HepG2 (cell line): Measurements from ENCODE around the gene CCDC201. TPM values are rescaled to one million over a fixed set of nuclear protein-coding genes. Genes with fewer than 3 reads are reported as not detected.
A peak's percentile ranks its signal among the peaks of the same experiment; 100 is the strongest.

Experiments used
- AKAP8 ChIP-seq: sonication (generic); formaldehyde crosslinking; IDR thresholded peaks from 2 replicates; pipeline ENCODE4 v1.5.1; 2020; ENCODE audit warnings: mild to moderate bottlenecking, missing genetic modification reagents
- ATM ChIP-seq: fragments of 450-650 bp; IDR thresholded peaks from 2 replicates; pipeline ENCODE4 v1.7.1; 2017; ENCODE audit warnings: mild to moderate bottlenecking, borderline replicate concordance
- CBX5 ChIP-seq: sonication (generic); formaldehyde crosslinking; IDR thresholded peaks from 2 replicates; pipeline ENCODE4 v1.4.0; 2020; ENCODE audit warnings: missing genetic modification reagents, borderline replicate concordance
- DPF2 ChIP-seq: sonication (generic); formaldehyde crosslinking; IDR thresholded peaks from 2 replicates; pipeline ENCODE4 v1.4.0; 2020; ENCODE audit warnings: mild to moderate bottlenecking, low read depth, missing genetic modification reagents, borderline replicate concordance
- RFX3 ChIP-seq: IDR thresholded peaks from 2 replicates; pipeline ENCODE4 v1.6.1; 2016; ENCODE audit warnings: missing biosample characterization, missing genetic modification reagents
- RORA ChIP-seq: sonication (generic); formaldehyde crosslinking; IDR thresholded peaks from 2 replicates; pipeline ENCODE4 v1.5.0; 2020; ENCODE audit warnings: mild to moderate bottlenecking, missing genetic modification reagents, moderate library complexity
- ZNF343 ChIP-seq: sonication (generic); formaldehyde crosslinking; IDR thresholded peaks from 2 replicates; pipeline ENCODE4 v1.4.0; 2020; ENCODE audit warnings: mild to moderate bottlenecking, missing genetic modification reagents
- ZNF44 ChIP-seq: sonication (generic); formaldehyde crosslinking; IDR thresholded peaks from 2 replicates; pipeline ENCODE4 v1.5.1; 2020; ENCODE audit warnings: mild to moderate bottlenecking, missing genetic modification reagents
- ZNF501 ChIP-seq: sonication (generic); formaldehyde crosslinking; IDR thresholded peaks from 2 replicates; pipeline ENCODE4 v1.5.1; 2020; ENCODE audit warnings: mild to moderate bottlenecking, moderate library complexity, missing genetic modification reagents
- ZNF512 ChIP-seq: sonication (generic); formaldehyde crosslinking; IDR thresholded peaks from 2 replicates; pipeline ENCODE4 v1.4.0; 2020; ENCODE audit warnings: mild to moderate bottlenecking, missing genetic modification reagents
- ZNF562 ChIP-seq: sonication (generic); formaldehyde crosslinking; IDR thresholded peaks from 2 replicates; pipeline ENCODE4 v1.8.0; 2022; ENCODE audit warnings: missing genetic modification reagents, borderline replicate concordance
- ZNF580 ChIP-seq: IDR thresholded peaks from 2 replicates; pipeline ENCODE4 v1.6.1; 2016; ENCODE audit warnings: low read depth, borderline replicate concordance
- ZNF629 ChIP-seq: sonication (generic); formaldehyde crosslinking; conservative IDR thresholded peaks from 2 replicates; pipeline ENCODE4 v1.5.0; 2020; ENCODE audit warnings: missing genetic modification reagents
- polyA plus RNA-seq, 8 experiments: library from polyadenylated mRNA; depleted of rRNA in 3 of 8; stranded (reverse) in 7 of 8; unstranded in 1 of 8; fragments of >200 nt; fragmentation: Illumina TruSeq in 4 of 8; extraction: Trizol in 4 of 8; gene quantifications; 2 replicates each; pipeline versions ENCODE4 v1.2.1 to v1.2.3, GENCODE V29; 2011 to 2016; ENCODE audit warnings: low read depth in 4 of 8, missing spikeins in 1 of 8, mixed read lengths in 1 of 8; ENCODE audit not compliant: insufficient read depth in 1 of 8
- total RNA-seq, 5 experiments: library from RNA; depleted of rRNA; stranded (reverse); fragments of >200 nt; fragmentation: Illumina TruSeq; extraction: Trizol; gene quantifications; 2 replicates each; pipeline ENCODE4 v1.2.3, GENCODE V29; 2016; ENCODE audit warnings: low read depth in 1 of 5
- TF ChIP-seq, protein P1 (sequence below): sonication (generic); formaldehyde crosslinking; conservative IDR thresholded peaks from 2 replicates; pipeline ENCODE4 v1.4.0; 2020; ENCODE audit warnings: missing genetic modification reagents
- TF ChIP-seq, protein P2 (sequence below): sonication (generic); formaldehyde crosslinking; IDR thresholded peaks from 2 replicates; pipeline ENCODE4 v1.5.0; 2020; ENCODE audit warnings: mild to moderate bottlenecking, missing genetic modification reagents, borderline replicate concordance
- TF ChIP-seq, protein P3 (sequence below), 2 experiments: sonication (generic) in 1 of 2; formaldehyde crosslinking in 1 of 2; IDR thresholded peaks; 2 replicates each; pipeline versions ENCODE4 v1.5.1 to v1.6.1; 2011 to 2020; ENCODE audit warnings: borderline replicate concordance in 1 of 2, low read depth in 1 of 2, low read length in 1 of 2, mild to moderate bottlenecking in 1 of 2, missing genetic modification reagents in 1 of 2, moderate library complexity in 1 of 2

The CCDC201 gene
- total and polyA plus RNA-seq, 2 of the 13 experiments (the other 11 are each of a cell fraction or from before 2014, with no cell fraction given): 0.92 TPM; not detected in 1

DNA sequence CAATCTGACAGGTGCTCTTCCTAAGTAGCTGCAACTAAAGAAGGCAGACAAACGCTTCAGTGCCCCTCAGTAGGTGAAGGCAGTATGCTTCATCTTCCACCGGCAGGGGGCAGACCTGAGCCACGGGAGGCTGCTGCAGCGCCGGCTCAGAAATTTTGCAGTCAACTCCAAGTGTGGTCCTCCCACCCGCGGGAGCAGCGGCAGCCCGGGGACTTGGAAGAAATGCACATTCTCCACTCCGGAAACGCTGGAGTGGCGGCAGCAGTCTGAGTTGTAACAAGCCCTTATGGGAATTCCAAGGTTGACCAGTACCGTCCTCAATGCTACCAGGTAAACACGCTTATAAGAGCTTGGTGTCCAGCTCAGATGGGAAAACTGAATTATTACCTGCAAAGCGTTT, 44.8 kb upstream of the CCDC201 start (continued):
- TF ChIP-seq ZNF512: no peak
- TF ChIP-seq, protein P1, sequence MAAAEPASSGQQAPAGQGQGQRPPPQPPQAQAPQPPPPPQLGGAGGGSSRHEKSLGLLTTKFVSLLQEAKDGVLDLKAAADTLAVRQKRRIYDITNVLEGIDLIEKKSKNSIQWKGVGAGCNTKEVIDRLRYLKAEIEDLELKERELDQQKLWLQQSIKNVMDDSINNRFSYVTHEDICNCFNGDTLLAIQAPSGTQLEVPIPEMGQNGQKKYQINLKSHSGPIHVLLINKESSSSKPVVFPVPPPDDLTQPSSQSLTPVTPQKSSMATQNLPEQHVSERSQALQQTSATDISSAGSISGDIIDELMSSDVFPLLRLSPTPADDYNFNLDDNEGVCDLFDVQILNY (CRISPR knock-in tag): no peak
- TF ChIP-seq, protein P2, sequence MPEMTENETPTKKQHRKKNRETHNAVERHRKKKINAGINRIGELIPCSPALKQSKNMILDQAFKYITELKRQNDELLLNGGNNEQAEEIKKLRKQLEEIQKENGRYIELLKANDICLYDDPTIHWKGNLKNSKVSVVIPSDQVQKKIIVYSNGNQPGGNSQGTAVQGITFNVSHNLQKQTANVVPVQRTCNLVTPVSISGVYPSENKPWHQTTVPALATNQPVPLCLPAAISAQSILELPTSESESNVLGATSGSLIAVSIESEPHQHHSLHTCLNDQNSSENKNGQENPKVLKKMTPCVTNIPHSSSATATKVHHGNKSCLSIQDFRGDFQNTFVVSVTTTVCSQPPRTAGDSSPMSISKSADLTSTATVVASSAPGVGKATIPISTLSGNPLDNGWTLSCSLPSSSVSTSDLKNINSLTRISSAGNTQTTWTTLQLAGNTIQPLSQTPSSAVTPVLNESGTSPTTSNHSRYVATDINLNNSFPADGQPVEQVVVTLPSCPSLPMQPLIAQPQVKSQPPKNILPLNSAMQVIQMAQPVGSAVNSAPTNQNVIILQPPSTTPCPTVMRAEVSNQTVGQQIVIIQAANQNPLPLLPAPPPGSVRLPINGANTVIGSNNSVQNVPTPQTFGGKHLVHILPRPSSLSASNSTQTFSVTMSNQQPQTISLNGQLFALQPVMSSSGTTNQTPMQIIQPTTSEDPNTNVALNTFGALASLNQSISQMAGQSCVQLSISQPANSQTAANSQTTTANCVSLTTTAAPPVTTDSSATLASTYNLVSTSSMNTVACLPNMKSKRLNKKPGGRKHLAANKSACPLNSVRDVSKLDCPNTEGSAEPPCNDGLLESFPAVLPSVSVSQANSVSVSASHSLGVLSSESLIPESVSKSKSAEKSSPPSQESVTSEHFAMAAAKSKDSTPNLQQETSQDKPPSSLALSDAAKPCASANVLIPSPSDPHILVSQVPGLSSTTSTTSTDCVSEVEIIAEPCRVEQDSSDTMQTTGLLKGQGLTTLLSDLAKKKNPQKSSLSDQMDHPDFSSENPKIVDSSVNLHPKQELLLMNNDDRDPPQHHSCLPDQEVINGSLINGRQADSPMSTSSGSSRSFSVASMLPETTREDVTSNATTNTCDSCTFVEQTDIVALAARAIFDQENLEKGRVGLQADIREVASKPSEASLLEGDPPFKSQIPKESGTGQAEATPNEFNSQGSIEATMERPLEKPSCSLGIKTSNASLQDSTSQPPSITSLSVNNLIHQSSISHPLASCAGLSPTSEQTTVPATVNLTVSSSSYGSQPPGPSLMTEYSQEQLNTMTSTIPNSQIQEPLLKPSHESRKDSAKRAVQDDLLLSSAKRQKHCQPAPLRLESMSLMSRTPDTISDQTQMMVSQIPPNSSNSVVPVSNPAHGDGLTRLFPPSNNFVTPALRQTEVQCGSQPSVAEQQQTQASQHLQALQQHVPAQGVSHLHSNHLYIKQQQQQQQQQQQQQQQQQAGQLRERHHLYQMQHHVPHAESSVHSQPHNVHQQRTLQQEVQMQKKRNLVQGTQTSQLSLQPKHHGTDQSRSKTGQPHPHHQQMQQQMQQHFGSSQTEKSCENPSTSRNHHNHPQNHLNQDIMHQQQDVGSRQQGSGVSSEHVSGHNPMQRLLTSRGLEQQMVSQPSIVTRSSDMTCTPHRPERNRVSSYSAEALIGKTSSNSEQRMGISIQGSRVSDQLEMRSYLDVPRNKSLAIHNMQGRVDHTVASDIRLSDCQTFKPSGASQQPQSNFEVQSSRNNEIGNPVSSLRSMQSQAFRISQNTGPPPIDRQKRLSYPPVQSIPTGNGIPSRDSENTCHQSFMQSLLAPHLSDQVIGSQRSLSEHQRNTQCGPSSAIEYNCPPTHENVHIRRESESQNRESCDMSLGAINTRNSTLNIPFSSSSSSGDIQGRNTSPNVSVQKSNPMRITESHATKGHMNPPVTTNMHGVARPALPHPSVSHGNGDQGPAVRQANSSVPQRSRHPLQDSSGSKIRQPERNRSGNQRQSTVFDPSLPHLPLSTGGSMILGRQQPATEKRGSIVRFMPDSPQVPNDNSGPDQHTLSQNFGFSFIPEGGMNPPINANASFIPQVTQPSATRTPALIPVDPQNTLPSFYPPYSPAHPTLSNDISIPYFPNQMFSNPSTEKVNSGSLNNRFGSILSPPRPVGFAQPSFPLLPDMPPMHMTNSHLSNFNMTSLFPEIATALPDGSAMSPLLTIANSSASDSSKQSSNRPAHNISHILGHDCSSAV: no peak
- TF ChIP-seq ATM: no peak
- no peak for TF ChIP-seq ZNF562 (CRISPR knock-in tag)
- no peak for TF ChIP-seq RORA (CRISPR knock-in tag)
- no peak for TF ChIP-seq ZNF343 (CRISPR knock-in tag)
- TF ChIP-seq CBX5 (CRISPR knock-in tag): no peak
- no peak for TF ChIP-seq DPF2 (CRISPR knock-in tag)
- no peak for TF ChIP-seq ZNF580 (CRISPR knock-in tag)
- TF ChIP-seq ZNF501: peak; percentile 27; the same call in 1 of the 2 replicates
- no peak for TF ChIP-seq RFX3 (CRISPR knock-in tag)
- no peak for TF ChIP-seq ZNF629 (CRISPR knock-in tag)
- no peak for TF ChIP-seq ZNF44
- TF ChIP-seq, protein P3, sequence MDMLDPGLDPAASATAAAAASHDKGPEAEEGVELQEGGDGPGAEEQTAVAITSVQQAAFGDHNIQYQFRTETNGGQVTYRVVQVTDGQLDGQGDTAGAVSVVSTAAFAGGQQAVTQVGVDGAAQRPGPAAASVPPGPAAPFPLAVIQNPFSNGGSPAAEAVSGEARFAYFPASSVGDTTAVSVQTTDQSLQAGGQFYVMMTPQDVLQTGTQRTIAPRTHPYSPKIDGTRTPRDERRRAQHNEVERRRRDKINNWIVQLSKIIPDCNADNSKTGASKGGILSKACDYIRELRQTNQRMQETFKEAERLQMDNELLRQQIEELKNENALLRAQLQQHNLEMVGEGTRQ (IDR thresholded peaks at IDR 0.05; ENCODE audit: low read depth, low read length): no peak
- TF ChIP-seq, protein P3 (CRISPR knock-in tag; IDR thresholded peaks at IDR 0.05; ENCODE audit: borderline replicate concordance): no peak
- TF ChIP-seq AKAP8 (CRISPR knock-in tag): no peak
